GM21529 (cell line): ENCODE data around the gene MORC1.

Source experiments
- ATAC-seq: cut with Tn5 transposase; IDR thresholded peaks from one replicate; pipeline ENCODE4 v1.9.1; 2021; ENCODE audit not compliant: unreplicated experiment

Gene MORC1

GRCh38 chr3:109033000-109033660 lies 84.8 kb downstream of the MORC1 start:
- no peak for ATAC-seq

- ATAC-seq, result no peak
These were observed 89.2 kb downstream of the MORC1 start for GRCh38 chr3:109028753-109029152.

GRCh38 chr3:109026821-109027220 lies 91.1 kb downstream of the MORC1 start:
- ATAC-seq, result no peak

- ATAC-seq, result no peak
These were observed 92.0 kb downstream of the MORC1 start for GRCh38 chr3:109025896-109026295.

- peak; percentile 82 for ATAC-seq
These were observed 94.2 kb downstream of the MORC1 start for GRCh38 chr3:109023656-109024254.

- ATAC-seq, result no peak
These were observed 94.8 kb downstream of the MORC1 start for GRCh38 chr3:109023167-109023566.

GRCh38 chr3:109021556-109021955 lies 96.4 kb downstream of the MORC1 start:
- no peak for ATAC-seq

GRCh38 chr3:109018828-109019227 lies 99.1 kb downstream of the MORC1 start:
- ATAC-seq, result no peak

- no peak for ATAC-seq
These were observed 112.5 kb downstream of the MORC1 start for GRCh38 chr3:109005443-109005842.

- ATAC-seq, result no peak
These were observed 119.5 kb downstream of the MORC1 start for GRCh38 chr3:108998436-108998835.

- no peak for ATAC-seq
These were observed 132.1 kb downstream of the MORC1 start for GRCh38 chr3:108985844-108986243.

- no peak for ATAC-seq
These were observed 134.9 kb downstream of the MORC1 start for GRCh38 chr3:108983051-108983450.

- no peak for ATAC-seq
These were observed 141.9 kb downstream of the MORC1 start for GRCh38 chr3:108976058-108976457.

GRCh38 chr3:108973019-108973418 lies 144.9 kb downstream of the MORC1 start:
- ATAC-seq, result no peak

- ATAC-seq, result no peak
These were observed 145.5 kb downstream of the MORC1 start for GRCh38 chr3:108972482-108972881.

- ATAC-seq, result no peak
These were observed 147.4 kb downstream of the MORC1 start for GRCh38 chr3:108970561-108970960.

- no peak for ATAC-seq
These were observed 151.2 kb downstream of the MORC1 start for GRCh38 chr3:108966773-108967172.

- ATAC-seq, result no peak
These were observed 158.9 kb downstream of the MORC1 start for GRCh38 chr3:108959017-108959416.

GRCh38 chr3:108953700-108954099 lies 164.2 kb downstream of the MORC1 start, which contains the start of gene GUCA1C:
Gene GUCA1C, minus strand, starts transcription at chr3:108953879. Its CDS starts 117 bp downstream, at chr3:108953762.
- ATAC-seq, result no peak

- ATAC-seq, result no peak
These were observed 164.7 kb downstream of the MORC1 start for GRCh38 chr3:108953210-108953609.

- no peak for ATAC-seq
These were observed 166.0 kb downstream of the MORC1 start for GRCh38 chr3:108951820-108952501.

- ATAC-seq, result no peak
These were observed 170.1 kb downstream of the MORC1 start for GRCh38 chr3:108947855-108948254.
